Measurements from ENCODE around the gene TRIP12.

Gene TRIP12

DNA sequence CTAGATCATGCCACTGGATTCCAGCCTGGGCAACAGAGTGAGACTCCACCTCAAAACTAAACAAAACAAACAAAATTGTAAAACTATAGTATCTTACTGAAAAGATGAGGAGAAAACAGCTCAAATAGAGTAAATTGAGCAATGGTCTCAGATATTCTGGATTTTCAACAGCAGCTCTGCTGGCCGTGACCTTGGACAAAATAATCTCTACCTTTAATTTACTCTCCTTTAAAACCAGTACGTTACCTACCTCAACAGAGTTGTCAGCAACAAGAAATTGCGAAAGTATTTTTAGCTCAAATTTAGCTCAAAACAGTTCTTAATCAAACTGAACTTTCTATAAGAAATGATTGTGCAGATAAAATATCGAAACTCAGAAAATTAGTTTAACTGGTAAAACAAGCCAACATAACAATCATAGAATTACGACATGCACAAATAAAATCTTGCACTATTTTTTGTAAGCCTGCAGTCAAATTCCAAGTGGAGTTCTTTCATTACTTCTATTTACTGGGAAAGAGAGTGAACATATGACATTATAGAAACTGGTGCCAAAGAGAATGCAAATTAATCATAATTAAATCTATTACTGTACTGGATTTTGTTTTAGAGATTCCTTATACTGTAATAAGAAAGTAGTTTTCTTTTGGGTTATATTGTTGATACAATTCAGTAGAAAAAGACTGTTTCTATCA, 40.8 kb downstream of the TRIP12 start:
- TF ChIP-seq, protein P1, sequence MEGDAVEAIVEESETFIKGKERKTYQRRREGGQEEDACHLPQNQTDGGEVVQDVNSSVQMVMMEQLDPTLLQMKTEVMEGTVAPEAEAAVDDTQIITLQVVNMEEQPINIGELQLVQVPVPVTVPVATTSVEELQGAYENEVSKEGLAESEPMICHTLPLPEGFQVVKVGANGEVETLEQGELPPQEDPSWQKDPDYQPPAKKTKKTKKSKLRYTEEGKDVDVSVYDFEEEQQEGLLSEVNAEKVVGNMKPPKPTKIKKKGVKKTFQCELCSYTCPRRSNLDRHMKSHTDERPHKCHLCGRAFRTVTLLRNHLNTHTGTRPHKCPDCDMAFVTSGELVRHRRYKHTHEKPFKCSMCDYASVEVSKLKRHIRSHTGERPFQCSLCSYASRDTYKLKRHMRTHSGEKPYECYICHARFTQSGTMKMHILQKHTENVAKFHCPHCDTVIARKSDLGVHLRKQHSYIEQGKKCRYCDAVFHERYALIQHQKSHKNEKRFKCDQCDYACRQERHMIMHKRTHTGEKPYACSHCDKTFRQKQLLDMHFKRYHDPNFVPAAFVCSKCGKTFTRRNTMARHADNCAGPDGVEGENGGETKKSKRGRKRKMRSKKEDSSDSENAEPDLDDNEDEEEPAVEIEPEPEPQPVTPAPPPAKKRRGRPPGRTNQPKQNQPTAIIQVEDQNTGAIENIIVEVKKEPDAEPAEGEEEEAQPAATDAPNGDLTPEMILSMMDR (IDR thresholded peaks at IDR 0.05) = no peak

DNA sequence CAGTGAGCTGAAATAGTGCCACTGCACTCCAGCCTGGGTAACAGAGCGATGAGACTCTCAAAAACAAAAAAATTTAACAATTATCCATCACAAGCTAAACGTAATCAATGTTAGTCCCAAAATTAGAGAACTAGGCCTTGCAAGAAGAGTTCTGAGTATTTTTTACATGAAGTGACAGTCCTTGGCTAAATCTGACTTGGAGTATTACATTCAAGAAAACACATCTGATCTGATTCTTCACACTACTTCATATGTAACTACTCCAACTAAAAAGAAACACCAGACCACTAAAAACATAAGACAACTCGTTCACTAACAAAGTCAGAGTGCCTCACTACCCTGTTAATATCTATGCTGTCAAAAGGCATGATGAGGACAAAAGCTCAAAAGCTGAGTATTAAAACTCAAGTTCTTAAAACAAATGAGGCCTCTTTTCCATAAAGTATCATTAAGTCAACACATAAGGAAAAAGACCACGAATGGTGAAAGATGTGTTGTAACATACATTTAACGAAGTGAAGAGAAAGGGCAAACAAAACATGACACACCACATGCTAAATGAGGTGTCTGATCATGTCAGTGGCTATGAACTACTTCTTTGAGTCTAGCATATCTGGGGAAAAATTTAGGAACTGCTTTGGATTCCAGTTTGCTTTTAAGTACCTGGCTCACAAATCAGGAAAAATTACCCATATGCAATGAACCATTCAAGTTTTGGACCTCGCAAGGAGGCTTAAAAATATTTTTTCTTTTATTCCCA, 42.4 kb downstream of the TRIP12 start:
- TF ChIP-seq, protein P1 (IDR thresholded peaks at IDR 0.05) = no peak

DNA sequence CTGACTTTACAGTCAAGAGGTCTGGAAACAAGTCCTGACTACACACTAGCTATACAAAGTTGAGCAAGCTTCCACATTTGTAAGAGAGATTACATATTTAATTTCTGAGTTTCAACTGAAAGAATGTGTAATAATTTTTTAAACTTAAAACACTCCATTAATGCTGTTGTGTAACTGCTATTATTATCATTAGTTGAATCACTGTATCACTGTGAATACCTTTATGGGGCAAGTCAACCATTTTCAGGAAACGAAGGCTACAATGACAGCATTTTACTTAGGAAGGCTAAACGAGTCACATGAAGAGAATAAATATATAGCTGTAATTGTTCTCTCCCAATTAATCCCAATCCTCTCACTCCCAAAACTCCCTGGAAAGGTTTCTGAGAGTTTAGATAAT, 46.3 kb downstream of the TRIP12 start:
- TF ChIP-seq, protein P1 (IDR thresholded peaks at IDR 0.05) = no peak

DNA sequence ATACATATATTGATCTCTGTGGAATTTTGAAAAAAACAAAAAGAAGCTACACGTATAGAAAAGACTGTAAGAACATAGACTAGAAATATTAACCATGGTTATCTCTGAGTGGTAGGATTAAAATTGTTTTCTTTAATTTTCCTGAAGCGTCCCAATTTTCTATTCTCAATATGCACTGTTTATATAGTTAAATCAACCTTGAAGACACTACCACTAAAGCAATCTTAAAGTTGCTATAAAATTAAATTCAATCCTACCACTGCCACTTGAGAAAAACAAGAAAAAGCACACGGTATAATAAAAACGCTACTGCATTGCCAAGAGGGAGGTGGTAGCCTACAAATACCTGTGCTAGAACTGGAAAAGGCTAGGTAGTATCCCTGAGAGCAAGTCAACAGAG, 47.2 kb downstream of the TRIP12 start:
- TF ChIP-seq, protein P1 (IDR thresholded peaks at IDR 0.05) = no peak

DNA sequence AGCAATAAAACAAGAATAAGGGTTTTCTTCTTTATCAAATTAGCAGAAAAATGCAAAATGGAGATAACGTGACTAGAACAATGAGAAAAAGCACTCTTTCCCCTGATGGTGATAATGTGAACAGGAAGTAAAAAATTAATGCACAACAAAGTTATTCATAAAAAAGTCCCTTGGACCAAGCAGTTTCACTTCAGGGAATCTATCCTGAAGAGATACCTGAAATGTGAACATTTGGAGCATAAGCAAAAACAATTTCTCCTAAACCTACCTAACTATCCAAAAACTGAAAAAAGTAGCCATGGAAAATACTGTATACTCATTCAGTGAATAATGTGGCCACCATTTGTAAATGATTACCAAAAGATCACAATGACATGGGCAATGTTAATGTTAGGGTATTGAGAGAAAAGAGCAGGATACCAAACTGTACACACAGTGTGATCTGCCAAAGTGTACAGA, 48.7 kb downstream of the TRIP12 start:
- TF ChIP-seq, protein P1 (IDR thresholded peaks at IDR 0.05) = no peak

DNA sequence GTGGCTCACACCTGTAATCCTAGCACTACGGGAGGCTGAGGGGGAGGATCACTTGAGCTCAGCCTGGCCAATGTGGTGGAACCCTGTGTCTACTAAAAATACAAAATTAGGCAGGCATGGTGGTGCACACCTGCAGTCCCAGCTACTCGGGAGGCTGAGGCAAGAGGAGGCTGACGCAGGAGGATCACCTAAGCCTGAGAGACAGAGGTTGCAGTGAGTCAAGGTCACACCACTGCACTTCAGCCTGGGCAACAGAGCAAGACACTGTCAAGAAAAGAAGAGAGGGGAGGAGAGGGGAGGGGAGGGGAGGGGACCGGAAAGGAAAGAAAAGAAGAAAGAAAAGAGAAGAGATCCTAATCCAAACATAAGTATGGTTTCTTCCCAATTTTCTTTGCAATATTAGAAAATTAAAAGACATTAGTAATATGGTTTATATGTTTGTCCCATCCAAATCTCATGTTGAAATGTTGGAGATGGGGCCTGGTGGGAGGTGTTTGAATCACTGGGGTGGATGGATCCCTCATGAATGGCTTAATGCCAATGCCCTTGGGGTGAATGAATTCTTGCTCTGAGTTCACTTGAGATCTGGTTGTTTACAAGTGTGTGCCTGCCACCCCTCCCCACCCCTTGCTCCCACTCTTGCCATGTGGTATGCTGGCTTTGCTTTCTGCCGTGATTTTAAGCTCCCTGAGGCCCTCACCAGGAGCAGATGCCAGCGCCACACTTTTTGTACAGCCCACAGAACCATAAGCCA, 50.7 kb downstream of the TRIP12 start:
- TF ChIP-seq, protein P1 (IDR thresholded peaks at IDR 0.05) = no peak

DNA sequence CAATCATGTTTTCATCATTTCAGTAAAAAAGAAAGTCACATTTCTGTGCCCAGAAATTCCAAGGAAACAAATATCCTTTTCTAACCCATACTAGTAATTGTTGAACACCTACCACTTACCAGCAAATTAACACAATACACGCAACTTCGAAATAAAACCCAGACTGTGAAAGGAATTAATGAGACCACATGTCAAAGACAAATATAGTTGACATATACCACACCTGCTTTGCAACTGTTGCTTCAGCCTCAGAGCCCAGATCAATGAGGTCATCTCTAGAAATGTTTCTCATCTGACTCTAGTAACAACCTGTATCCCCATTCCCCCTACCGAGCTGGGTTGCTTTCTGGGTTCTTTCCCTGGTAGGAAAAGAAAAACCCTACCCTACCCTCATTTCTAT, 52.6 kb downstream of the TRIP12 start:
- TF ChIP-seq, protein P1 (IDR thresholded peaks at IDR 0.05) = no peak

Measured in LNCAP (cell line).